ENCODE data around the gene CYTH4. TPM values are rescaled to one million over a fixed set of nuclear protein-coding genes. Genes with fewer than 3 reads are reported as not detected.
A peak's percentile ranks its signal among the peaks of the same experiment; 100 is the strongest.

The CYTH4 gene
- polyA plus RNA-seq, 2 of the 4 experiments (the other 2 are of a cell fraction) = 0.05 to 0.10 TPM

GRCh38 chr22:37259540-37260029, 22.7 kb upstream of the CYTH4 start:
- ChIA-PET POLR2A (interaction anchor here (1.0 kb wide), 1 partner anchor 60 kb away, joined by 4 read pairs; no protein-coding TSS in a partner anchor), CTCF (interaction anchor here (0.7 to 5.0 kb wide), 40 partner anchors 11 to 484 kb away, joined by 3 to 55 read pairs (median 6); partner anchors contain the start of genes CYTH4 and RAC2)
- H3K9me3 ChIP-seq = peaks cover 13% of the 10 kb centered on the region
- 9% methylated on average over 22 of the region's 23 CpGs for WGBS (ENCODE audit: missing lambda C conversion rate)
- H3K27ac ChIP-seq = peak overlapping the region; percentile 66 to 82
- TF ChIP-seq ESRRA (IDR thresholded peaks at IDR 0.05; ENCODE audit: borderline replicate concordance, low read length) (no peak), MYC (IDR thresholded peaks at IDR 0.05; ENCODE audit: borderline replicate concordance, low read length) (no peak), E2F6 (IDR thresholded peaks at IDR 0.05; ENCODE audit: borderline replicate concordance, low read depth) (no peak), MAX (IDR thresholded peaks at IDR 0.05) (peak; percentile 52), RAD21 (conservative IDR thresholded peaks at IDR 0.05 in 1 of 2, IDR thresholded peaks at IDR 0.05 in 1 of 2) (peak; percentile 45 to 59), SMC3 (IDR thresholded peaks at IDR 0.05) (peak; percentile 33; the same call in 1 of the 3 replicates), CHD2 (IDR thresholded peaks at IDR 0.05; ENCODE audit: low read length, partially characterized antibody) (peak; percentile 62), EHMT2 (IDR thresholded peaks at IDR 0.05; ENCODE audit: low read depth) (no peak)
- TF ChIP-seq, protein P1, sequence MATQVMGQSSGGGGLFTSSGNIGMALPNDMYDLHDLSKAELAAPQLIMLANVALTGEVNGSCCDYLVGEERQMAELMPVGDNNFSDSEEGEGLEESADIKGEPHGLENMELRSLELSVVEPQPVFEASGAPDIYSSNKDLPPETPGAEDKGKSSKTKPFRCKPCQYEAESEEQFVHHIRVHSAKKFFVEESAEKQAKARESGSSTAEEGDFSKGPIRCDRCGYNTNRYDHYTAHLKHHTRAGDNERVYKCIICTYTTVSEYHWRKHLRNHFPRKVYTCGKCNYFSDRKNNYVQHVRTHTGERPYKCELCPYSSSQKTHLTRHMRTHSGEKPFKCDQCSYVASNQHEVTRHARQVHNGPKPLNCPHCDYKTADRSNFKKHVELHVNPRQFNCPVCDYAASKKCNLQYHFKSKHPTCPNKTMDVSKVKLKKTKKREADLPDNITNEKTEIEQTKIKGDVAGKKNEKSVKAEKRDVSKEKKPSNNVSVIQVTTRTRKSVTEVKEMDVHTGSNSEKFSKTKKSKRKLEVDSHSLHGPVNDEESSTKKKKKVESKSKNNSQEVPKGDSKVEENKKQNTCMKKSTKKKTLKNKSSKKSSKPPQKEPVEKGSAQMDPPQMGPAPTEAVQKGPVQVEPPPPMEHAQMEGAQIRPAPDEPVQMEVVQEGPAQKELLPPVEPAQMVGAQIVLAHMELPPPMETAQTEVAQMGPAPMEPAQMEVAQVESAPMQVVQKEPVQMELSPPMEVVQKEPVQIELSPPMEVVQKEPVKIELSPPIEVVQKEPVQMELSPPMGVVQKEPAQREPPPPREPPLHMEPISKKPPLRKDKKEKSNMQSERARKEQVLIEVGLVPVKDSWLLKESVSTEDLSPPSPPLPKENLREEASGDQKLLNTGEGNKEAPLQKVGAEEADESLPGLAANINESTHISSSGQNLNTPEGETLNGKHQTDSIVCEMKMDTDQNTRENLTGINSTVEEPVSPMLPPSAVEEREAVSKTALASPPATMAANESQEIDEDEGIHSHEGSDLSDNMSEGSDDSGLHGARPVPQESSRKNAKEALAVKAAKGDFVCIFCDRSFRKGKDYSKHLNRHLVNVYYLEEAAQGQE (IDR thresholded peaks at IDR 0.05) = peak; percentile 65; the same call in 1 of the 2 replicates
- TF ChIP-seq, protein P2, sequence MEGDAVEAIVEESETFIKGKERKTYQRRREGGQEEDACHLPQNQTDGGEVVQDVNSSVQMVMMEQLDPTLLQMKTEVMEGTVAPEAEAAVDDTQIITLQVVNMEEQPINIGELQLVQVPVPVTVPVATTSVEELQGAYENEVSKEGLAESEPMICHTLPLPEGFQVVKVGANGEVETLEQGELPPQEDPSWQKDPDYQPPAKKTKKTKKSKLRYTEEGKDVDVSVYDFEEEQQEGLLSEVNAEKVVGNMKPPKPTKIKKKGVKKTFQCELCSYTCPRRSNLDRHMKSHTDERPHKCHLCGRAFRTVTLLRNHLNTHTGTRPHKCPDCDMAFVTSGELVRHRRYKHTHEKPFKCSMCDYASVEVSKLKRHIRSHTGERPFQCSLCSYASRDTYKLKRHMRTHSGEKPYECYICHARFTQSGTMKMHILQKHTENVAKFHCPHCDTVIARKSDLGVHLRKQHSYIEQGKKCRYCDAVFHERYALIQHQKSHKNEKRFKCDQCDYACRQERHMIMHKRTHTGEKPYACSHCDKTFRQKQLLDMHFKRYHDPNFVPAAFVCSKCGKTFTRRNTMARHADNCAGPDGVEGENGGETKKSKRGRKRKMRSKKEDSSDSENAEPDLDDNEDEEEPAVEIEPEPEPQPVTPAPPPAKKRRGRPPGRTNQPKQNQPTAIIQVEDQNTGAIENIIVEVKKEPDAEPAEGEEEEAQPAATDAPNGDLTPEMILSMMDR (IDR thresholded peaks at IDR 0.05) = peak; percentile 59
- peak; percentile 44 to 57 for DNase-seq (ENCODE audit: low read depth in 1 of 2, low spot score in 1 of 2)
- H3K4me3 ChIP-seq = no peak overlapping the region
- FAIRE-seq = no peak
- H3K4me2 ChIP-seq = peak overlapping the region; percentile 72
- peaks cover 32% of the 10 kb centered on the region for H3K4me1 ChIP-seq
- ATAC-seq = peak; percentile 81 to 83

DNA sequence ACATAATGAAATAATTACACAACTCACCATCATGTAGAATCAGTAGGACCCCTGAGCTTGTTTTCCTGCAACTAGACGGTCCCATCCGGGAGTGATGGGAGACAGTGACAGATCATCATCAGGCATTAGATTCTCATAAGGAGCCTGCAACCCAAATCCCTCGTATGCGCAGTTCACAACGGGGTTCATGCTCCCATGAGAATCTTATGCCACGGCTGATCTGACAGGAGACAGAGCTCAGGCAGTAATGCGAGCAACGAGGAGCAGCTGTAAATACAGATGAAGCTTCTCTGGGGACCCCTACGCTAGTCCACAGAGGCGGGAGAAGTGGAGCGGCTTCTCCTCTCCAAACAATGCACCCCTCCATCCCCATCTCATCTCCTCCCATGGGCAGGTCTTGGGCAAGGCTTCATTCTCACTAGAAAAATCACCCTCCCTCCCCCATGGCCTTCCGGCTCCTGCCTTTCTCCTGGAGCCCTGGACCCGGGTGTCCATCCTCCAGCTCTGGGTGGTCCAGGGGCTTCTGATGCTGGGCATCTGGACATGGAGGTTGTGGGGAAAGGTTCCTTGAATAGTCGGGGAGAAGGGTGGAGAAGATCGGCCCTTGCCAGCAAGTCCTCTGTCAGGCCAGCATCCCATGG, 22.0 kb upstream of the CYTH4 start:
- WGBS (ENCODE audit: missing lambda C conversion rate) = 79% methylated on average over 15 of the region's 15 CpGs
- ChIA-PET CTCF (interaction anchor here (0.8 to 5.0 kb wide), 44 partner anchors 10 to 716 kb away, joined by 3 to 55 read pairs (median 6); partner anchors contain the start of genes CYTH4 and RAC2), POLR2A (interaction anchor here (1.0 kb wide), 1 partner anchor 61 kb away, joined by 4 read pairs; no protein-coding TSS in a partner anchor)
- H3K9me3 ChIP-seq = peaks cover 18% of the 10 kb centered on the region
- peak overlapping the region; percentile 72 for H3K4me2 ChIP-seq
- DNase-seq (ENCODE audit: low read depth in 1 of 2, low spot score in 1 of 2) = no peak
- H3K4me3 ChIP-seq = no peak overlapping the region
- H3K4me1 ChIP-seq = peaks cover 25% of the 10 kb centered on the region
- FAIRE-seq = no peak
- ATAC-seq = peak in 1 of 2 experiments; percentile 24; a peak in 2 of 6 replicates
- TF ChIP-seq EP300 (IDR thresholded peaks at IDR 0.05) = no peak
- TF ChIP-seq HOXB13 (CRISPR knock-in tag; IDR thresholded peaks at IDR 0.05; ENCODE audit: low read depth) = no peak
- no peak for TF ChIP-seq PHF8 (IDR thresholded peaks at IDR 0.05; ENCODE audit: borderline replicate concordance, low read depth)
- no peak for TF ChIP-seq NPAS2 (CRISPR knock-in tag; IDR thresholded peaks at IDR 0.05; ENCODE audit: borderline replicate concordance)
- no peak for TF ChIP-seq HDAC2 (IDR thresholded peaks at IDR 0.05)
- TF ChIP-seq NR3C1 (IDR thresholded peaks at IDR 0.05) = no peak
- TF ChIP-seq CHD2 (IDR thresholded peaks at IDR 0.05; ENCODE audit: low read length, partially characterized antibody) = no peak
- TF ChIP-seq EHF (CRISPR knock-in tag; IDR thresholded peaks at IDR 0.05) = no peak
- TF ChIP-seq ZSCAN20 (CRISPR knock-in tag; IDR thresholded peaks at IDR 0.05) = no peak
- no peak for TF ChIP-seq KDM1A (IDR thresholded peaks at IDR 0.05; ENCODE audit: low read depth)
- no peak for TF ChIP-seq EHMT2 (IDR thresholded peaks at IDR 0.05; ENCODE audit: low read depth)
- no peak for TF ChIP-seq BHLHE40 (IDR thresholded peaks at IDR 0.05; ENCODE audit: low read depth, low read length)
- TF ChIP-seq USF2 (IDR thresholded peaks at IDR 0.05) = no peak
- no peak for TF ChIP-seq CEBPB (IDR thresholded peaks at IDR 0.05)
- TF ChIP-seq, protein P3, sequence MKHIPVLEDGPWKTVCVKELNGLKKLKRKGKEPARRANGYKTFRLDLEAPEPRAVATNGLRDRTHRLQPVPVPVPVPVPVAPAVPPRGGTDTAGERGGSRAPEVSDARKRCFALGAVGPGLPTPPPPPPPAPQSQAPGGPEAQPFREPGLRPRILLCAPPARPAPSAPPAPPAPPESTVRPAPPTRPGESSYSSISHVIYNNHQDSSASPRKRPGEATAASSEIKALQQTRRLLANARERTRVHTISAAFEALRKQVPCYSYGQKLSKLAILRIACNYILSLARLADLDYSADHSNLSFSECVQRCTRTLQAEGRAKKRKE (CRISPR knock-in tag; IDR thresholded peaks at IDR 0.05; ENCODE audit: low read depth) = no peak
- no peak for TF ChIP-seq KDM5A (IDR thresholded peaks at IDR 0.05)
- TF ChIP-seq CHD4 (IDR thresholded peaks at IDR 0.05; ENCODE audit: borderline replicate concordance) = no peak
- H3K27ac ChIP-seq = peak overlapping the region in 1 of 2 experiments; percentile 82; a peak in 2 of 6 replicates
